Liver (tissue), 9 donors: ENCODE results near the gene PRPF6. TPM values are rescaled to one million over a fixed set of nuclear protein-coding genes. Genes with fewer than 3 reads are reported as not detected.
"Not testable (repeated sequence)": the region's sequence is repeated elsewhere in the genome, so short reads cannot be mapped to it uniquely, and the experiment has no call there.

ENCODE experiments used
- DNase-seq: peaks from one replicate; pipeline ENCODE4 v3.0.0-alpha.2; 2017; ENCODE audit warnings: low spot score
- H3K27ac ChIP-seq, 2 donors: one replicate each; pipeline ENCODE4 v1.7.0; 2013; ENCODE audit warnings: inconsistent platforms in 2 of 2, low read length in 2 of 2, control low read depth in 1 of 2, low read depth in 1 of 2, mild to moderate bottlenecking in 1 of 2
- H3K27me3 ChIP-seq, 4 donors: one replicate each; pipeline versions ENCODE4 v1.6.1 to v1.7.0; 2013; ENCODE audit warnings: low read length in 3 of 4, inconsistent platforms in 1 of 4, mild to moderate bottlenecking in 1 of 4, moderate library complexity in 1 of 4; ENCODE audit not compliant: control insufficient read depth in 4 of 4, insufficient read depth in 4 of 4
- H3K36me3 ChIP-seq, 4 donors: one replicate each; pipeline versions ENCODE4 v1.6.1 to v1.7.0; 2013; ENCODE audit warnings: low read length in 3 of 4, mild to moderate bottlenecking in 3 of 4, low read depth in 1 of 4, moderate library complexity in 1 of 4; ENCODE audit not compliant: control insufficient read depth in 4 of 4, insufficient read depth in 3 of 4
- H3K4me1 ChIP-seq, 4 donors: one replicate each; pipeline versions ENCODE4 v1.6.1 to v1.7.0; 2013; ENCODE audit warnings: low read length in 3 of 4, mild to moderate bottlenecking in 3 of 4, moderate library complexity in 1 of 4; ENCODE audit not compliant: control insufficient read depth in 4 of 4, insufficient read depth in 4 of 4
- H3K4me3 ChIP-seq, 3 donors: one replicate each; pipeline versions ENCODE4 v1.6.1 to v1.7.0; 2013; ENCODE audit warnings: low read length in 3 of 3, control low read depth in 1 of 3, low read depth in 1 of 3, mild to moderate bottlenecking in 1 of 3
- H3K9ac ChIP-seq, 2 donors: one replicate each; pipeline ENCODE4 v1.7.0; 2013; ENCODE audit warnings: low read length in 2 of 2, mild to moderate bottlenecking in 2 of 2, moderate library complexity in 2 of 2, control low read depth in 1 of 2, low read depth in 1 of 2
- H3K9me3 ChIP-seq, 4 donors: one replicate each; pipeline versions ENCODE4 v1.6.1 to v1.7.0; 2013; ENCODE audit warnings: low read length in 3 of 4; ENCODE audit not compliant: control insufficient read depth in 4 of 4
- EGR1 ChIP-seq, 2 donors: IDR thresholded peaks; 2 replicates each; pipeline ENCODE4 v1.6.1; 2016 to 2018; ENCODE audit warnings: antibody characterized with exemption in 2 of 2, low read depth in 2 of 2
- FOXA1 ChIP-seq: IDR thresholded peaks from 2 replicates; pipeline ENCODE4 v1.6.1; 2016; ENCODE audit warnings: antibody characterized with exemption
- GABPA ChIP-seq, 2 donors: IDR thresholded peaks in 1 of 2; conservative IDR thresholded peaks in 1 of 2; 2 replicates each; pipeline ENCODE4 v1.6.1; 2016; ENCODE audit warnings: antibody characterized with exemption in 2 of 2, mild to moderate bottlenecking in 1 of 2, moderate library complexity in 1 of 2
- HNF4A ChIP-seq, 2 donors: conservative IDR thresholded peaks; 2 replicates each; pipeline ENCODE4 v1.6.1; 2016; ENCODE audit warnings: antibody characterized with exemption in 2 of 2, mild to moderate bottlenecking in 2 of 2
- HNF4G ChIP-seq: IDR thresholded peaks from 2 replicates; pipeline ENCODE4 v1.6.1; 2016; ENCODE audit warnings: antibody characterized with exemption
- JUND ChIP-seq, 2 donors: IDR thresholded peaks; 2 replicates each; pipeline ENCODE4 v1.6.1; 2016; ENCODE audit warnings: antibody characterized with exemption in 2 of 2
- NR2F2 ChIP-seq: IDR thresholded peaks from 2 replicates; pipeline ENCODE4 v1.6.1; 2016; ENCODE audit warnings: antibody characterized with exemption
- RAD21 ChIP-seq, 2 donors: IDR thresholded peaks; 2 replicates each; pipeline ENCODE4 v1.6.1; 2016; ENCODE audit warnings: antibody characterized with exemption in 2 of 2, mild to moderate bottlenecking in 2 of 2
- RXRA ChIP-seq, 2 donors: IDR thresholded peaks; 2 replicates each; pipeline ENCODE4 v1.6.1; 2017 to 2018; ENCODE audit warnings: antibody characterized with exemption in 2 of 2, mild to moderate bottlenecking in 1 of 2
- SP1 ChIP-seq: IDR thresholded peaks from 2 replicates; pipeline ENCODE4 v1.6.1; 2018; ENCODE audit warnings: antibody characterized with exemption, mild to moderate bottlenecking
- YY1 ChIP-seq: IDR thresholded peaks from 2 replicates; pipeline ENCODE4 v1.6.1; 2016; ENCODE audit warnings: antibody characterized with exemption, mild to moderate bottlenecking
- WGBS: extraction: QIAGEN DNeasy Blood & Tissue Kit; methylation state at CpG from one replicate; pipeline ENCODE4 v1.1.7; 2013; 5-methylcytosine and 5-hydroxymethylcytosine counted together
- polyA plus RNA-seq, 2 donors: library from polyadenylated mRNA; stranded (reverse) in 1 of 2; unstranded in 1 of 2; fragments of 200-250 nt in 1 of 2; fragments of >200 nt in 1 of 2; fragmentation: Nextera tagmentation in 1 of 2; extraction: Ambion mirVana in 1 of 2; gene quantifications; one replicate each; pipeline versions ENCODE4 v1.2.1 to v1.2.3, GENCODE V29; 2013 to 2015
- total RNA-seq, 2 donors: library from RNA; depleted of rRNA; stranded (reverse); fragments of >200 nt; gene quantifications; one replicate each; pipeline ENCODE4 v1.2.3, GENCODE V29; 2014
- TF ChIP-seq, protein P1 (sequence below): IDR thresholded peaks from 2 replicates; pipeline ENCODE4 v1.6.1; 2016; ENCODE audit warnings: antibody characterized with exemption
- TF ChIP-seq, protein P2 (sequence below): IDR thresholded peaks from 2 replicates; pipeline ENCODE4 v1.6.1; 2016; ENCODE audit warnings: antibody characterized with exemption, mild to moderate bottlenecking
- TF ChIP-seq, protein P3 (sequence below): fragments of 150-350 bp; IDR thresholded peaks from 2 replicates; pipeline ENCODE4 v1.5.1; 2017; ENCODE audit warnings: improper control_type of control experiment, low read depth, low read length; ENCODE audit not compliant: missing input control
- donor health status: healthy.
- donor health status: healthy.
- donor health status: healthy.
- donor health status: healthy.
- donor health status: healthy.

Gene PRPF6
- total and polyA plus RNA-seq, 4 donors: 16.3 to 24.9 (median 23.1) TPM

DNA sequence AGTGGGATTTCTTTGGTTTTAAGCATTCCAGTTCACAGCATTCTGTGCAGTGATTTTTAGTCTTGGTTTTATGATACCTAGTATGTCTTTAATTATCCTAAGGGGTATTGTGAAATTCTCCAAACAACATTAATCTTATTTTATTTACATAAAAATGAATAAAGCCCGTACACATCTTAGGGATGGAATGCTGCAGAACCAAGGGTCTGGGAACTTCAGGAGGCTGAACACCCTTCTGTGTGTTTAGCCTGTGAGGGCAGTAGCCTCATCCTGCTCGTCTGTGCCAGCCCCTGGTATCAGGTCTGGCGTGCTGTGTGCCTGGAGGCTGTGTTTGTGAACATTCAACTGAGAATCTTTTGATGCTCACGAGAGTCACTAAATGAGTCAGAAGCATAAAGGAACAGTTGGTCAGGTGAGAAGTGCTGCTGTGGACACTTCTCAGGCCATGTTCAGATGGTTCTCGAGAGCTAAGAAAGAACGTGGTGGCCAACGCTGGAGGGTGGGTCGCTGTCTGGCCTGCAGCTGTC is 29.8 kb downstream of the PRPF6 start:
- Histone ChIP-seq H3K36me3 (peaks cover 6 to 65% (median 42%) of the 10 kb centered on the region in 4 donors), H3K27ac (no peak overlapping the region), H3K9ac (no peak overlapping the region), H3K9me3 (no peaks in the 10 kb centered on the region), H3K27me3 (no peaks in the 10 kb centered on the region), H3K4me3 (no peak overlapping the region), H3K4me1 (no peaks in the 10 kb centered on the region)
- TF ChIP-seq, protein P1, sequence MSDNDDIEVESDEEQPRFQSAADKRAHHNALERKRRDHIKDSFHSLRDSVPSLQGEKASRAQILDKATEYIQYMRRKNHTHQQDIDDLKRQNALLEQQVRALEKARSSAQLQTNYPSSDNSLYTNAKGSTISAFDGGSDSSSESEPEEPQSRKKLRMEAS: no peak
- DNase-seq: no peak
- WGBS: 93% methylated on average over 8 of the region's 8 CpGs

DNA sequence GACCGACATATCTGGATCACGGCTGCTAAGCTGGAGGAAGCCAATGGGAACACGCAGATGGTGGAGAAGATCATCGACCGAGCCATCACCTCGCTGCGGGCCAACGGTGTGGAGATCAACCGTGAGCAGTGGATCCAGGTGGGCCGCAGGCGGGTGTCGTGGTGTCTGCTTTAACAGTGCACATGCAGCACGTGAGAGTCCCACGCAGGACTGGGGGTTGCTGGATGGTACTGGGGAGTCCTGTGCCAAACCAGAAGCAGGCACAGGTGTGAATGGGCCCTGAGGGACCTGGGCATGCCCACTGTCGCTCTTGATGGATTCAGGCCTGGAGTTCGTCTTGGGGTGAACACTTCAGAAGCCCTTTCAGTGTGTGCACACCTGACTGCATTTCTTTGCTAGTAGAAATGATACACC is 30.4 kb downstream of the PRPF6 start:
- DNase-seq: no peak
- no peak overlapping the region for H3K27ac ChIP-seq

DNA sequence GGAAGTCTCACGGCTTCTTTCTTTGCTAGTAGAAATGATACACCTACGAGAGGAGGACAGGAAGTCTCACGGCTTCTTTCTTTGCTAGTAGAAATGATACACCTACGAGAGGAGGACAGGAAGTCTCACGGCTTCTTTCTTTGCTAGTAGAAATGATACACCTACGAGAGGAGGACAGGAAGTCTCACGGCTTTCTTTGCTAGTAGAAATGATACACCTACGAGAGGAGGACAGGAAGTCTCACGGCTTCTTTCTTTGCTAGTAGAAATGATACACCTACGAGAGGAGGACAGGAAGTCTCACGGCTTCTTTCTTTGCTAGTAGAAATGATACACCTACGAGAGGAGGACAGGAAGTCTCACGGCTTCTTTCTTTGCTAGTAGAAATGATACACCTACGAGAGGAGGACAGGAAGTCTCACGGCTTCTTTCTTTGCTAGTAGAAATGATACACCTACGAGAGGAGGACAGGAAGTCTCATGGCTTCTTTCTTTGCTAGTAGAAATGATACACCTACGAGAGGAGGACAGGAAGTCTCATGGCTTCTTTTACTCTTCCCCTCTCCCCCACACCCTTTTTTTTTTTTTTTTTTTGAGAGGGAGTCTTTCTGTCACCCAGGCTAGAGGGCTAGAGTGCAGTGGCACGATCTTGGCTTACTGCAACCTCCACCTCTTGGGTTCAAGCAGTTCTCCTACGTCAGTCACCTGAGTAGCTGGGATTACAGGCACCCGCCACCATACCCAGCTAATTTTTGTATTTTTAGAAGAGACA is 31.6 kb downstream of the PRPF6 start:
- not testable (repeated sequence) for H3K27ac ChIP-seq, H3K9me3 ChIP-seq, DNase-seq, H3K4me3 ChIP-seq, H3K4me1 ChIP-seq, H3K27me3 ChIP-seq, H3K9ac ChIP-seq
- peaks cover 9 to 59% (median 42%) of the 10 kb centered on the region in 4 donors for H3K36me3 ChIP-seq
- 91% methylated on average over 12 of the region's 20 CpGs for WGBS

More for the DNA sequence above, 30.4 kb downstream of the PRPF6 start:
- TF ChIP-seq FOXA1 (no peak), YY1 (no peak), HNF4A (conservative IDR thresholded peaks at IDR 0.05) (no peak), EGR1 (IDR thresholded peaks at IDR 0.05; ENCODE audit: low read depth in 2 of 2) (no peak), SP1 (no peak), RAD21 (IDR thresholded peaks at IDR 0.05) (no peak), HNF4G (no peak), RXRA (IDR thresholded peaks at IDR 0.05) (no peak), GABPA (IDR thresholded peaks at IDR 0.05 in 1 of 2, conservative IDR thresholded peaks at IDR 0.05 in 1 of 2) (no peak), NR2F2 (no peak), JUND (IDR thresholded peaks at IDR 0.05) (no peak)
- TF ChIP-seq, protein P1: no peak
- TF ChIP-seq, protein P2, sequence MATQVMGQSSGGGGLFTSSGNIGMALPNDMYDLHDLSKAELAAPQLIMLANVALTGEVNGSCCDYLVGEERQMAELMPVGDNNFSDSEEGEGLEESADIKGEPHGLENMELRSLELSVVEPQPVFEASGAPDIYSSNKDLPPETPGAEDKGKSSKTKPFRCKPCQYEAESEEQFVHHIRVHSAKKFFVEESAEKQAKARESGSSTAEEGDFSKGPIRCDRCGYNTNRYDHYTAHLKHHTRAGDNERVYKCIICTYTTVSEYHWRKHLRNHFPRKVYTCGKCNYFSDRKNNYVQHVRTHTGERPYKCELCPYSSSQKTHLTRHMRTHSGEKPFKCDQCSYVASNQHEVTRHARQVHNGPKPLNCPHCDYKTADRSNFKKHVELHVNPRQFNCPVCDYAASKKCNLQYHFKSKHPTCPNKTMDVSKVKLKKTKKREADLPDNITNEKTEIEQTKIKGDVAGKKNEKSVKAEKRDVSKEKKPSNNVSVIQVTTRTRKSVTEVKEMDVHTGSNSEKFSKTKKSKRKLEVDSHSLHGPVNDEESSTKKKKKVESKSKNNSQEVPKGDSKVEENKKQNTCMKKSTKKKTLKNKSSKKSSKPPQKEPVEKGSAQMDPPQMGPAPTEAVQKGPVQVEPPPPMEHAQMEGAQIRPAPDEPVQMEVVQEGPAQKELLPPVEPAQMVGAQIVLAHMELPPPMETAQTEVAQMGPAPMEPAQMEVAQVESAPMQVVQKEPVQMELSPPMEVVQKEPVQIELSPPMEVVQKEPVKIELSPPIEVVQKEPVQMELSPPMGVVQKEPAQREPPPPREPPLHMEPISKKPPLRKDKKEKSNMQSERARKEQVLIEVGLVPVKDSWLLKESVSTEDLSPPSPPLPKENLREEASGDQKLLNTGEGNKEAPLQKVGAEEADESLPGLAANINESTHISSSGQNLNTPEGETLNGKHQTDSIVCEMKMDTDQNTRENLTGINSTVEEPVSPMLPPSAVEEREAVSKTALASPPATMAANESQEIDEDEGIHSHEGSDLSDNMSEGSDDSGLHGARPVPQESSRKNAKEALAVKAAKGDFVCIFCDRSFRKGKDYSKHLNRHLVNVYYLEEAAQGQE: no peak
- TF ChIP-seq, protein P3, sequence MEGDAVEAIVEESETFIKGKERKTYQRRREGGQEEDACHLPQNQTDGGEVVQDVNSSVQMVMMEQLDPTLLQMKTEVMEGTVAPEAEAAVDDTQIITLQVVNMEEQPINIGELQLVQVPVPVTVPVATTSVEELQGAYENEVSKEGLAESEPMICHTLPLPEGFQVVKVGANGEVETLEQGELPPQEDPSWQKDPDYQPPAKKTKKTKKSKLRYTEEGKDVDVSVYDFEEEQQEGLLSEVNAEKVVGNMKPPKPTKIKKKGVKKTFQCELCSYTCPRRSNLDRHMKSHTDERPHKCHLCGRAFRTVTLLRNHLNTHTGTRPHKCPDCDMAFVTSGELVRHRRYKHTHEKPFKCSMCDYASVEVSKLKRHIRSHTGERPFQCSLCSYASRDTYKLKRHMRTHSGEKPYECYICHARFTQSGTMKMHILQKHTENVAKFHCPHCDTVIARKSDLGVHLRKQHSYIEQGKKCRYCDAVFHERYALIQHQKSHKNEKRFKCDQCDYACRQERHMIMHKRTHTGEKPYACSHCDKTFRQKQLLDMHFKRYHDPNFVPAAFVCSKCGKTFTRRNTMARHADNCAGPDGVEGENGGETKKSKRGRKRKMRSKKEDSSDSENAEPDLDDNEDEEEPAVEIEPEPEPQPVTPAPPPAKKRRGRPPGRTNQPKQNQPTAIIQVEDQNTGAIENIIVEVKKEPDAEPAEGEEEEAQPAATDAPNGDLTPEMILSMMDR: no peak
- Histone ChIP-seq H3K36me3 (peaks cover 6 to 64% (median 44%) of the 10 kb centered on the region in 4 donors), H3K4me1 (no peaks in the 10 kb centered on the region), H3K4me3 (no peak overlapping the region), H3K9me3 (no peaks in the 10 kb centered on the region), H3K9ac (no peak overlapping the region), H3K27me3 (no peaks in the 10 kb centered on the region)
- 98% methylated on average over 16 of the region's 16 CpGs for WGBS
